NCI-H345 treated with DMSO at 0.1 percent for 48 hours (cell line): ENCODE data around the gene TECRL.

Source experiments
- DNase-seq: peaks from one replicate; lab custom pipeline; 2025; ENCODE audit not compliant: unreplicated experiment; lab: John Stamatoyannopoulos, UW

The TECRL gene

DNA sequence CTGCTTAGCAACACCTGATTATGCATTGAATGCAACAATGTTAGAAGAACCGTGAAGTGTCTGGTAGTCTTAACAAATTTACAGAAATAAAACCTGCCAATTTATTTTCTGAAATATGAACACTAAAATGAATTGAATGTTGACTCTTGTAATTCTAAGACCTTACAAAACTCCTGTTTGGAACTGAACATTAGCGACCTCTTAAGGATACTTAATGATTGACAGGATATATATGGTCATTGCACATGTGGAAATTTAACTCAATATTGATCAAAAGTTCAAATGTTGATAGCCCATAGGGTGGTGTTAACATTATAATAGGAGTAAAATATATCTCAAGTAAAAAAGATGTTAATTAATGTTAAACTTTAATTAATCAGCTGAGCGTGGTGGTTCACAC, 79.1 kb downstream of the TECRL start:
- no peak for DNase-seq

DNA sequence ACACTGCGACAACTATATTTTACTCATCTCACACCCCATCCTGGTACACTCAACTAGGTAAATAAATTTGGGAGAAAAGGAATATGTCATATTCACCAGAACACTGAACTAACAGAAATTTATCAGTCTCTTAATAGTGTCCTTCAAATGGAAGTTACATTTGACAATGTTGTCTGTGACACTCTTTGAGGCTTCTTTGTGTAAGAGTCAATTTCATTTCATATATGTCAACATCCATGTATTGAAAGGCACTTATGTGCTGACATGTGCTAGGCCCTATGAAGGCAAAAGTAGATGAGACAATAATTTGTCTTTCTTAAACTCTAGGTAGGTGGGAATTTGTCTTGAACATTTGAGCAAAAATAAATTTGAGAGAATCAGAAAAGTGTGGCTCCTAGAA, 82.0 kb downstream of the TECRL start:
- DNase-seq = no peak

DNA sequence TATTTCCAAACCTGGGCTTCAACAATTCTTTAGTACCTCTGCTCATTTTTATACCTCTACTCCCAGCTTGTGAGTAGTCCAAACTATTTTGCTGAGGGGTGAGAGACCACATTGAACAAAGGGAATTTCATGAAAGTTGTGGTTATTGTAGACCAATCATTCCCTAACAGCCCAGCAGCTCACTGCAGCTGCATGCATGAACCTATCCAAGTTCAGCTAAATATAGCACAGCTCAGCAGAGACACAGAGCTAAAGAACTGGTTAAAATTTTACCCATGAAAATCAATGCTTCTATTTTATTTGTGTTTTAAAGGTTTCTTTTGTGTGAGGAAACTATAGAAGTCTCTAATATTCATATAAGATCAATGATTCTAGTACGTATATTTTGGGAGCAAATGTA, 82.7 kb downstream of the TECRL start:
- DNase-seq = no peak

DNA sequence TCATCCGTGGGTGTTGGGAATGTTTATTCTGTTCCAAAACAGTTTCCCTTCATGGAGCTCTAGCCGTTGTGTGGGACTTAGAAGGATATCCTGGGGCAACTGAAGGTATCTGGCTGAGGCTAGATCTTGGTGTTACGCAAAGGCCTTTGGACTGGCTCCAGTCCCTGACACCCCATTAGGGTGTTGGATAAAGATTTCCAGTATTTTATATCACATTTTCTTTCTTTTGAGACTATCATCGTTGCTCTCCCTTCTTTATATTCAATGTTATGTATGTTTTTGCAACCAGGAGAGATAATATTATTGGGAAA, 103.0 kb downstream of the TECRL start:
- no peak for DNase-seq

DNA sequence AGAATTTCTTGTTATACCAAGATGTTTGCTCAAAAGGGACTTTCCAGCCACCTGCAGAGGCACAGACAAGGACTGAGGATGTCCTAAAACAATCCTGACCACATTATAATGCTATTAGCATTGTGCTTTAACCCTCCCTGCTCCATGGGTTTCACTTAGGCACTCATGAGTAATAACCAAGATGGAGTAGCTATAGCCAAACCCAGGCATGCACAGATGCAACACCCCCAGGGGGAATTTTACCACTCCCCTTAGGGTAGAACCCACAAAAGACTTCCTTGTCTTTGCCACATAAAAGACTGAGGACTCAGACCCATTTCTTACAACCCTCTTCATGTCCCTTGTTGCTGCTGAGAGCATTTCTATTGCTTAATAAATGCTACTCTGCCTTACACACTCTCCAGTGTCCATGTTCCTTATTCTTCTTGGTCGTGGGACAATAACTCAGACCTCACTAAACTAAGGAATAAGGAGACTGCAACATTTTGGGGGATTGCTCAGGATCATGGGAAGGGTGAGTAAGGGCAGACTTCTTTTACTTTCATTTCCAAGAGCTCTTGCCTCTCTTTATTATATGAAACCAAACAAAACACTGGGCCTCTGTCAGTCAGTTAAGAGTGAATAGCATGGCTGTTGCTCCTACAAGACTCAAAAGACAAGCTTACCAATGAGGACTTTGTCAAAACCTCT, 103.5 kb downstream of the TECRL start:
- no peak for DNase-seq

DNA sequence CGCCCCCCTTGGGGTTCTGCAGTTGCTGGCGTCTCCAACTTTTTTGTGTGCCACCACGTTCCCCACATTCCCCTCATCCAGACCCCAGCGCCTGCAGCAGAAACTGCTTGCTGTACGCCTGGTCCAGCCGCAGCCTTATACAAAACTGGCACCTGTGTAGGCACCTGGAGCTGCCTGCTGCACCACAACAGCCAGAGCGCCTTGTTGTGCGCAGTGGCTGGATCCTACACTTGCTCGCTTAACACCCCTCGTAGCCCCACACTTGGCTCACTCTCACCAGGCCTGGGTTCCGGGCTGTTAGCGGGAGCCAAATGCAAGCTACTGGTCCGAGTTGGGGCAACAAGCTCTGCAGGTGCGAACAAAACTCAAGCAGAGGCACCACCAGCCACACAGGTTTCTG, 136.8 kb downstream of the TECRL start:
- DNase-seq = no peak

DNA sequence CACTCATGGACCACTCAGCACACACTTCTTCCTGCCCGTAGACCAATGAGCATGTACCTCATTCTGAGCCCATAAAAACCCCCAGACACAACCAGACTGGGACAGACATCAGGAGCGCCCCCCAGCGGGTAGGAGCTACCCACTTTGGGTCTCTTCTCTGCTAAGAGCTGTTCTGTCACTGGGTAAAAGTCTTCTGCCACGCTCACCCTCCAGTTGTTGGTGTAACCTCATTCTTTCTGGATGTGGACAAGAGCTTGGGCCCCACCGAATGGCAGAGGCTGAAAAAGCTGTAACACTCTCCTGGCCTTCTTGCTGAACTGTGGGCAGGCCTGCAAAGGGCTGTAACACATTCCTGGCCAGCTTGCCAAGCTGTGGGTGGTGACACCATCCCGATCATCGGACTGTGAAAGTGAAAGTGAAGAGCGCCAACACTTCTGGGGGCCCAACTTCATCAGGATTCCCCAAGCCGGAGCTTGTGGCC, 137.6 kb downstream of the TECRL start:
- DNase-seq = no peak

DNA sequence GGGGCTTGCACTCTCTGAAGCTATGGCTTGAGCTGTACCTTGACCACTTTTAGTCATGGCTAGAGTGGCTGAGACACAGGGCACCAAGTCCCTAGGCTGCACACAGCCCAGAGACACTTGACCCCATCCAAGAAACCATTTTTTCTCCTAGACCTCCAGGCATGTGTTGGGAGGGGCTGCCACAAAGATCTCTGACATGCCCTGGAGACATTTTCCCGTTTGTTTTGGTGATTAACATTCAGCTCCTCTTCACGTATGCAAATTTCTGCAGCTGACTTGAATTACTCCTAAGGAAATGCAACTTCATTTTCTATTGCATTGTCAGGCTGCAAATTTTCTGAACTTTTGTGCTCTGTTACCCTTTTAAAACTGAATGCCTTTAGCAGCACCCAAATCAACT, 142.6 kb downstream of the TECRL start:
- DNase-seq = no peak

DNA sequence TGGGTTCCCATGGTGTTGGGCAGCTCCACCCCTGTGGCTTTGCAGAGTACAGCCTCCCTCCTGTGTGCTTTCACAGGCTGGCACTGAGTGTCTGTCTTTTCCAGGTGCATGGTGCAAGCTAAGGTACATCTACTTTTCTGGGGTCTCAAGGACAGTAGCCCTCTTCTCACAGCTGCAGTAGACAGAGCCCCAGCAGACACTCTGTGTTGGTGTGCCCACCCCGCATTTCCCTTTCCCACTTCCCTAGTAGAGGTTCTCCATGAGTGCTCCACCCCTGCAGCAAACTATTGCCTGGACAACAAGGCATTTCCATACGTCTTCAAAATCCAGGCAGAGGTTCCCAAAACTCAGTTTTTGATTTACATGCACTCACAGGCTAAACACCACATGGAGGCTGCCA, 143.0 kb downstream of the TECRL start:
- no peak for DNase-seq

DNA sequence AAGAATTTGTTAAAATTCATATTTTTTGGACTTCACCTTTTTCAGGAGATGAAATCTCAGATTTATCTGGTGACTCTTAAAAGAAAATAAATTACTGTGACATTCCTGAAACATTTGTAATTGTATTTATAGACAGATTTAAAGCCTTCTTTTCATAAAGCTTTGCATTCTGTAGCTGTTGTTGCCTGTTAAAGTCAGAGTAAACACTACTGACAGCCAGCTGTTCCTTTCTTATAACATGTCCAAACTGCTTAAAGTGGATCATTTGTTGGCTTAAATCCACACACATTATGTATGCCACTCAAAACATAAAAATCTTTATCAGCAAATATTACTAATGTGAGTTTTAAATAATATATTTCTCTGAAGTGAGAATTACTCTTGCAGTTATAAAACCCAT, 157.5 kb downstream of the TECRL start:
- no peak for DNase-seq

DNA sequence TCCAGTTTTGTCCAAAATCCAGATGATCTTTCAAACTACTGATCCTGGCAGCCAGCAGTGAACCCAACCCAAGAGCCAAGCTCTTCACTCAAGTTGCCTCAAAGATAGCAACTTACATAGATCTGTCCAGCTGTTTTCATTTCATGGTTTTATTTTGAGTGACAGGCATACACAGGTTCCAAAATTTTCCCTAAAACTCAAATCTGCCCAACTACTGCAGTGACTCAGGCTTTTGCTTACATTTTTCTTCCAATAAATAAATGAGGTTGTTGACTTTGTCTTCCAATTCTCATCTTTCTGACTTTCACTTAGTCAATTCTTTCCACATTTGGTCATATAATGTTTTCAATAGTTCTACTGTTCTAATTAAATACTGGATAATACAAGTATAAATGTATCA, 158.8 kb downstream of the TECRL start:
- no peak for DNase-seq

DNA sequence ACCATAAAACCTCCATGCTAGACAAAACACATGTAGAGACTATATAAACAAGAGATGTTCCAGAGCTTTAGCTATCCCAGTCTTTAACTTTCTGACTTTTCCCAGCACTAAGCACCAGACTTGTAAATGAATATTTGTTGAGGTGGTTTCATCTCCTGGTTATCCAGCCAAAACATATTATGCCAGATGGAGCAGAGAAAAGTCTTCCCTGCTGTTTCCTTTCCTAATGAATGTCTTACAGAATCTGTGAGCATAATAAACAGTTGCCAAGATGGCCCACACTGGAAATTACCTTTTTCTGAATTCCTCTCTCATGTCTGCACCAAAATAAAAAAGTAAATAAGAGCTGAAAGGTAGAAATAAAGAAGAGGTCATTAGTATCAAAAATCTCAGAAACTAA, 159.2 kb downstream of the TECRL start:
- no peak for DNase-seq

DNA sequence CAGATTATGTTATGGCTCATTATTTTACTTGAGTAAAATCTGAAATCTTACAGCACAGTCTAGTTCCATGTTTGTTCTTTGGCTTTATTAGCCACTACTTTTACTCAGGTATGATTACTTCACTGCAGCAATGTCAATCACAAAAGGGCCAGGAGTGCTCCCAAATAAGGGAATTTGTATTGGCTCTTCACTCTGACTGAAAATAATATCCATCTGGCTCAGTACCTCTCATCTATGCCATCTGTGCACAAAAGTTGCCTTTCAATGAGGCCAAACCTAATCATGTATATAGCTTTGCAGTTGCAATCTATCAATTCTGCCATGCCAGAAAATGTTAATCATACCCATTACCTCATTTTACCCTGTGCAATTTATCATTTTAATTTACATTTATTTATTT, 161.1 kb downstream of the TECRL start:
- DNase-seq = no peak

DNA sequence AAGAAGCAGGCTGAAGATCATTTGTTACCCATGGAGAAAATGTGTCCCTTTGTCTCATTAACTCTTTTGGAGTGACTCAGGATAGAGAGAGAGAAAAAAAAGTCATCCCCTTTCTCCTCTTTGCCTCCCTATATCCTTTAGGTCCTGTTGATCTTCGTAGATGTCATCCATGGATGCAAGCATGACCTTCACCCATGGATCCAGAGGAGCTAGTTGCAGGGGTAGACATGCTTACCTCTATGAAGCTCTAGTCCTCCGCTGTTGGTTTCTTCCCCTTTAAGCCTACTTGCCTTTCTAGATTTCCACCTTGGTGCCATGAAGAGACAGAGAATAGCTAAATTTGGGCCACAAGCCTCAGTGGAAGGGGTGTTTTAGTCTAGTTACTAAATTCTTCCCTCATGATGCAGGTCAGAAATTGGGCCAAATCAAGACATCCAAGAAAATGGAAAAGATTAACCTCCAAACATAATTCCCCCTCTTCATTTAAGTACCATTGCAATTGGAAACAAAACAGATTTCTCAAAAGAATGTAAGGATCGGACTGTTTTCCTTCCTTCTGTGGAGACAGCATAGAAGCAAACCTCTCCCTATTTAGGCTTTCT, 178.4 kb downstream of the TECRL start:
- DNase-seq = no peak
